C4-2B (cell line): ENCODE results near the gene ARF1.

Experiments
- CTCF ChIP-seq: fragments of 450-650 bp; conservative IDR thresholded peaks from 2 replicates; pipeline ENCODE4 v1.5.1; 2017; ENCODE audit warnings: mild to moderate bottlenecking
- ZFX ChIP-seq: fragments of 450-650 bp; IDR thresholded peaks from 2 replicates; pipeline ENCODE4 v1.6.1; 2017

- TF ChIP-seq CTCF (no peak), ZFX (no peak)
Observed at GRCh38 chr1:228108742-228109072, 26.2 kb downstream of the ARF1 start.
